Lung (tissue), 12 donors: ENCODE data around the gene AQP6. TPM values are rescaled to one million over a fixed set of nuclear protein-coding genes. Genes with fewer than 3 reads are reported as not detected.

Experiments
- ATAC-seq: fragments of 200-7000 bp; cut with Tn5 transposase; one replicate; pipeline ENCODE4 v1.9.1; 2020; ENCODE audit warnings: moderate number of reproducible peaks; ENCODE audit not compliant: insufficient read depth, low FRiP score
- DNase-seq, 3 donors: peaks; one replicate each; pipeline ENCODE4 v3.0.0-alpha.2; 2013 to 2017
- H3K27ac ChIP-seq, 2 donors: one replicate each; pipeline ENCODE4 v1.5.1; 2013; ENCODE audit warnings: mild to moderate bottlenecking in 2 of 2, moderate library complexity in 2 of 2, control low read depth in 1 of 2, inconsistent platforms in 1 of 2, low read depth in 1 of 2, low read length in 1 of 2
- H3K27me3 ChIP-seq, 3 donors: one replicate each; pipeline ENCODE4 v1.5.1; 2013; ENCODE audit warnings: low read length in 2 of 3; ENCODE audit not compliant: control insufficient read depth in 3 of 3, insufficient read depth in 3 of 3
- H3K36me3 ChIP-seq, 4 donors: one replicate each; pipeline ENCODE4 v1.5.1; 2013; ENCODE audit warnings: low read length in 4 of 4, mild to moderate bottlenecking in 1 of 4, moderate library complexity in 1 of 4; ENCODE audit not compliant: control insufficient read depth in 4 of 4, insufficient read depth in 4 of 4
- H3K4me1 ChIP-seq, 5 donors: one replicate each; pipeline ENCODE4 v1.5.1; 2013; ENCODE audit warnings: low read length in 5 of 5, mild to moderate bottlenecking in 2 of 5, moderate library complexity in 1 of 5; ENCODE audit not compliant: control insufficient read depth in 5 of 5, insufficient read depth in 5 of 5
- H3K4me3 ChIP-seq: one replicate; pipeline ENCODE4 v1.5.1; 2013; ENCODE audit warnings: mild to moderate bottlenecking, control low read depth, moderate library complexity
- H3K9ac ChIP-seq, 2 donors: one replicate each; pipeline ENCODE4 v1.5.1; 2013; ENCODE audit warnings: low read length in 2 of 2, control low read depth in 1 of 2; ENCODE audit not compliant: insufficient read depth in 1 of 2
- H3K9me3 ChIP-seq, 4 donors: one replicate each; pipeline ENCODE4 v1.5.1; 2013; ENCODE audit warnings: low read length in 3 of 4, mild to moderate bottlenecking in 1 of 4, moderate library complexity in 1 of 4; ENCODE audit not compliant: control insufficient read depth in 4 of 4, insufficient read depth in 3 of 4
- WGBS, 2 donors: extraction: QIAGEN DNeasy Blood & Tissue Kit; methylation state at CpG; one replicate each; pipeline ENCODE4 v1.1.7; 2013; 5-methylcytosine and 5-hydroxymethylcytosine counted together
- polyA plus RNA-seq, 2 donors: library from polyadenylated mRNA; stranded (reverse); fragments of 200-250 nt; gene quantifications; one replicate each; pipeline ENCODE4 v1.2.1, GENCODE V29; 2013
- total RNA-seq, 2 donors: library from RNA; depleted of rRNA in 1 of 2; stranded (reverse); fragments of >200 nt in 1 of 2; gene quantifications; one replicate each; pipeline ENCODE4 v1.2.1, GENCODE V29; 2014 to 2021
- TF ChIP-seq, protein P1 (sequence below): IDR thresholded peaks from 2 replicates; pipeline ENCODE4 v1.5.1; 2012; ENCODE audit warnings: mild to moderate bottlenecking; ENCODE audit errors: control extremely low read depth, extremely low read depth
- donor health status: control.
- donor health status: control.
- donor health status: Bipolar disorder and iron deficiency.
- donor health status: healthy.
- donor health status: DM: yes; HTN: yes; CAD: no.

The AQP6 gene
- total and polyA plus RNA-seq, 4 donors, result 0.03 to 0.40 (median 0.19) TPM

DNA sequence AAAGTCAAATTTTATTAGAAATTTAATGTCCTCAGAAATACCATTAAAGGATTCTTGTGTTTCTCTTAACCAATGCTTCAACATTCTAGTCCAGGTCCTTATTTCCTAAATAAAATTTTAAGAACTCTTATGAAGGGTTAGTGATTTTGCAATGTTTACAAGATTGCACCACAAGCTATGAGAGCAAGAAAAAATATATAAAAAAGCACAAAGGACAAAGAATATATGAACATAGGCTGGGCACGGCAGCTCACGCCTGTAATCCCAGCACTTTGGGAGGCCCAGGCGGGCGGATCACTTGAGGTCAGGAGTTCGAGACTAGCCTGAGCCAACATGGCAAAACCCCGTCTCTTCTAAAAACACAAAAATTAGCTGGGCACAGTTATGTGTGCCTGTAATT, 44.9 kb downstream of the AQP6 start:
- H3K27ac ChIP-seq, result peak overlapping the region in 1 of 2 donors; percentile 76
- ATAC-seq (peak; percentile 47), DNase-seq (peak; percentile 32 to 90 (median 83))
- TF ChIP-seq, protein P1, sequence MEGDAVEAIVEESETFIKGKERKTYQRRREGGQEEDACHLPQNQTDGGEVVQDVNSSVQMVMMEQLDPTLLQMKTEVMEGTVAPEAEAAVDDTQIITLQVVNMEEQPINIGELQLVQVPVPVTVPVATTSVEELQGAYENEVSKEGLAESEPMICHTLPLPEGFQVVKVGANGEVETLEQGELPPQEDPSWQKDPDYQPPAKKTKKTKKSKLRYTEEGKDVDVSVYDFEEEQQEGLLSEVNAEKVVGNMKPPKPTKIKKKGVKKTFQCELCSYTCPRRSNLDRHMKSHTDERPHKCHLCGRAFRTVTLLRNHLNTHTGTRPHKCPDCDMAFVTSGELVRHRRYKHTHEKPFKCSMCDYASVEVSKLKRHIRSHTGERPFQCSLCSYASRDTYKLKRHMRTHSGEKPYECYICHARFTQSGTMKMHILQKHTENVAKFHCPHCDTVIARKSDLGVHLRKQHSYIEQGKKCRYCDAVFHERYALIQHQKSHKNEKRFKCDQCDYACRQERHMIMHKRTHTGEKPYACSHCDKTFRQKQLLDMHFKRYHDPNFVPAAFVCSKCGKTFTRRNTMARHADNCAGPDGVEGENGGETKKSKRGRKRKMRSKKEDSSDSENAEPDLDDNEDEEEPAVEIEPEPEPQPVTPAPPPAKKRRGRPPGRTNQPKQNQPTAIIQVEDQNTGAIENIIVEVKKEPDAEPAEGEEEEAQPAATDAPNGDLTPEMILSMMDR, result no peak
- peaks cover 0 to 50% (median 6%) of the 10 kb centered on the region in 5 donors for H3K4me1 ChIP-seq
- H3K9me3 ChIP-seq, result no peaks in the 10 kb centered on the region
- H3K27me3 ChIP-seq, result no peaks in the 10 kb centered on the region
- WGBS, 2 donors, result 54 to 58% methylated on average over 6 of the region's 6 CpGs
- H3K9ac ChIP-seq, result peak overlapping the region in 1 of 2 donors; percentile 95
- peaks cover 0 to 1% (median 0%) of the 10 kb centered on the region in 4 donors for H3K36me3 ChIP-seq
- H3K4me3 ChIP-seq, result no peak overlapping the region

DNA sequence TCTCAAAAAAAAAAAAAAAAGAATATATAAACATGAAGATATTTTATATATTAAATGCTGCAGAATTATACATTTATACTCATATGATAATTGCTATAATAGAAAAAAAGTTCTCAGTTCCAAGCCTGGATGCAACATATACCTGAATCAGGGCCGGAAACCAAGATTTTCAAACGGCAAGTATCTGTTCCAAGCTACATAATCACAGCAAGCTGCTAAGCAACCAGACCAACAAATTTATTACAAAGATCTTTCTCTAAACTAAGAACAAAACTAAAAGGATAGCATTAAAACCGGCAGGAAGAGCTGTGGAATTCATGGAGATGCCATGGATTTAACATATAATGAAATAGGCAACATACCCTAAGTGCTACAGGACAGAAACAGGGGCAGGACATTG, 45.4 kb downstream of the AQP6 start:
- Histone ChIP-seq H3K9me3 (no peaks in the 10 kb centered on the region), H3K4me1 (peaks cover 0 to 55% (median 6%) of the 10 kb centered on the region in 5 donors), H3K27me3 (no peaks in the 10 kb centered on the region), H3K36me3 (peaks cover 0 to 1% (median 0%) of the 10 kb centered on the region in 4 donors), H3K27ac (no peak overlapping the region), H3K9ac (peak overlapping the region in 1 of 2 donors; percentile 95), H3K4me3 (no peak overlapping the region)
- DNase-seq, result peak in 2 of 3 donors; percentile 50 to 54
- no peak for ATAC-seq
- 69 to 83% methylated on average over 3 of the region's 3 CpGs for WGBS, 2 donors
- TF ChIP-seq, protein P1, result no peak

DNA sequence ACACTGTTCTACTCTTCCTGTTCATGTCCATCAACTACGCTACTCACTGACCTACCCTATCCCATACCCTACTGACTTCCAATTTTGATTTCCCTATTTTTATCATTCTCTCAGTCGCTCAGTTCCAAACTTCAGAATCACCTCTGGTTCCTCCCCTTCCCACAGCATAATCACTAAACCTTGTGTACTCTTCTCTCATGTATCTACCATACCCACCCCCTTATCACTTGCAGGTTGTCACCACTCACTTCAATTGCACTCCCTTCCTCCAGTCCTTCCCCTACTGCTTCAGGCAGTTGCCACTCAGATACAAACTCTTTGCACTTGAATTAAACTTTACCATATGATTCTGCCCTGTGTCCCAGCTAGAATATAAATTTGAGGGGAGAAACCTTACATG, 46.2 kb downstream of the AQP6 start:
- TF ChIP-seq, protein P1, result no peak
- no peak for DNase-seq
- H3K9me3 ChIP-seq, result no peaks in the 10 kb centered on the region
- H3K9ac ChIP-seq, result no peak overlapping the region
- H3K27ac ChIP-seq, result no peak overlapping the region
- no peak overlapping the region for H3K4me3 ChIP-seq
- WGBS, 2 donors, result 89 to 97% methylated on average over 2 of the region's 2 CpGs
- ATAC-seq, result no peak
- peaks cover 0 to 57% (median 6%) of the 10 kb centered on the region in 5 donors for H3K4me1 ChIP-seq
- H3K27me3 ChIP-seq, result no peaks in the 10 kb centered on the region
- peaks cover 0 to 1% (median 0%) of the 10 kb centered on the region in 4 donors for H3K36me3 ChIP-seq

DNA sequence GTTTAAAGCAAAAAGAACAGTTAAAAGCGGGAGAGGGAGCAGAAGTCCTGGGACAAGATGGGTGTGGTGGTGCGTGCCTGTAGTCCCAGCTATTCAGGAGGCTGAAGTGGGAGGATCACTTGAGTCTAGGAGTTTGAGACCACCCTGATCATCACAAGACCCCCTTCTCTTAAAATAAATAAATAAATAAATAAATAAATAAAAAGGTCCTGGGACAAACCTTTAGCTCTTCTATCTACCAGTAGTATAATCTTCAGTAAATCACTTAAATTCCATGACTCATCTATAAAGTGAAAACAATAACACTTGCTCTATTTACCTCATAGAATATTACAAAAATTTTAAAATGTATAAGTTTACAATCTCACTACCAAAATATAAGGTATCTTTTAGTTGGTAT, 46.8 kb downstream of the AQP6 start:
- ATAC-seq, result no peak
- no peaks in the 10 kb centered on the region for H3K36me3 ChIP-seq
- no peaks in the 10 kb centered on the region for H3K9me3 ChIP-seq
- no peak overlapping the region for H3K9ac ChIP-seq
- no peaks in the 10 kb centered on the region for H3K27me3 ChIP-seq
- no peak overlapping the region for H3K4me3 ChIP-seq
- no peak overlapping the region for H3K27ac ChIP-seq
- TF ChIP-seq, protein P1, result no peak
- DNase-seq, result no peak
- H3K4me1 ChIP-seq, result peaks cover 0 to 61% (median 6%) of the 10 kb centered on the region in 5 donors
- 79 to 99% methylated on average over 2 of the region's 2 CpGs for WGBS, 2 donors
